Sciatic nerve (tissue), 2 donors: ENCODE data around the gene SORT1. TPM values are rescaled to one million over a fixed set of nuclear protein-coding genes. Genes with fewer than 3 reads are reported as not detected.
"Not testable (repeated sequence)": the region's sequence is repeated elsewhere in the genome, so short reads cannot be mapped to it uniquely, and the experiment has no call there.

Experiments
- ATAC-seq: fragments of 200-7000 bp; cut with Tn5 transposase; one replicate; pipeline ENCODE4 v1.9.1; 2020; ENCODE audit warnings: mild to moderate bottlenecking, moderate library complexity
- DNase-seq: peaks from one replicate; pipeline ENCODE4 v3.0.0-alpha.2; 2020; ENCODE audit warnings: low spot score
- intact Hi-C: fragments of 100-400 bp; cut with DNase I; formaldehyde crosslinking; loops from one replicate; pipeline ENCODE4 v1.14.2; 2022
- total RNA-seq: library from RNA; stranded (reverse); fragmentation: NEBNext Ultra II Directional; extraction: Animal tissue kit (Norgen Biotek cat#: 25700); gene quantifications from one replicate; pipeline ENCODE4 v1.2.1, GENCODE V29; 2021
- donor health status: DM: no; HTN: no; CAD: no.
- donor health status: DM: no; HTN: no; CAD: no.

The SORT1 gene
- total RNA-seq, 1 donor from 2014 or later = 111 TPM

DNA sequence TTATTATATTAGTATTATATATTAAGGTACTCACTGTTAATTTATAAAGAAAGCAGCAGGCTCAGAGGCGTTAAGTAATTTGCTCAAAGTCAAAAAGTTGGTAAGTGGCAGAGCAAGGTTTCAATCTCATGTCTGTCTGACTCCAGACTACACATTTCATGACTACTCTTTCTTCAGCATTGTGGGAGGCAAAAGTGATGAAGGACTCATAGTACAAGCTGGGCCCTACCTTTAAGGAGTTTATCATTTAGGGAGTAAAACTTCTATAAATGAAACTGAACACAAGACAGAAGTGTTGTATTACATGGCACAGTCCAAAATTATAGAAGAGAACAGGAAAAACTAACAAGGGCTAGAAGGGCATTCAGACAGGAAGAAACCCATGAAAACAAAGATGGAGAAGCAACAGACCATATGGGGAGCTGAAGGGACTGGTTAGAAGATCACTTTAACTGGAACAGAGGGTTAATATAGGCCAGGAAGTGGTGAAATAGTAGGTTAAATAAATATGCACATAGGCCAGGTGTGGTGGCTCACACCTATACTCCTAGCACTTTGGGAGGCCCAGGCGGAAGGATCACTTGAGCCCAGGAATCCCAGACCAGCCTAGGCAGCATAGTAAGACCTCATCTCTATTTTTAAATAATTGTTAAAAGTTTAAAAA is 11.5 kb downstream of the SORT1 start:
- DNase-seq = no peak
- no peak for ATAC-seq
- intact Hi-C loops = no loop called here

DNA sequence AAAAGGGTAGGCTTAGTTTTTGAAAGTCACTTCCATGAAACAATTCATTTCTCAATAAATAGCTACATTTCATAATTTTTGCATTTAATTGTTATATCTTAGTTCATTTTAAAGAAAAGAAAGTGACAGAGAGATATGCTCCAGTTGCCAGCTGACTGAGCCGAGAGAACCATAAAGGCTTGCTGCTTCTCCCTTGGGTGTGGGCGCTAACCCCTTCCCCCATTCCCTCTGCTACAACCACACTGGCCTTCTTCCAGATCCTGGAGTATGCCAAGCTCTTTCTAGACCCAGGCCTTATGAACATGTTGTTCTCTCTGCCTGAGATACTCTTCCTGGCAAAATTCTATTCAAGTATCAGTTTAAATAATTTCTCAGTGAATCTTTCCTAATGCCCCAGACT is 12.3 kb downstream of the SORT1 start:
- ATAC-seq (peak; percentile 84), DNase-seq (no peak)
- intact Hi-C loops = no loop called here

DNA sequence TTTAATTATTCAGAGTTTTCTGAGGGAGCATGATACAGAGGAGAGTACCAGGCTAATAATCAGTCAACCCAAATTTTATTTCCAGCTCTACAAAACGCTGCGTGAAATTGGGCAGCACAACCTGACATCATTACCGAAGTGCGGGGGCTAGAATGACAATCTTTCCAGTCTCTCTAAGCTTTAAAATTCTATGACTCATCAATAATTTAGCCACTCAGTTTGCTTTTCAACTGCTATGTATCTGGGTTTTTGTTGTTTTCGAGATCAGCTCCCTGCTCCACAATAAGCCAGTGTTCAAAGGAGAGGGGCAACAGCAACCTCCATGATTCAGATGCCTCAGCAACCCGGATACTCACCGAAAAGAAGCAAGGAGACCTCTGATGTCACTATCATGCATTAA is 13.9 kb downstream of the SORT1 start:
- no peak for DNase-seq
- intact Hi-C loops = no loop called here
- no peak for ATAC-seq

DNA sequence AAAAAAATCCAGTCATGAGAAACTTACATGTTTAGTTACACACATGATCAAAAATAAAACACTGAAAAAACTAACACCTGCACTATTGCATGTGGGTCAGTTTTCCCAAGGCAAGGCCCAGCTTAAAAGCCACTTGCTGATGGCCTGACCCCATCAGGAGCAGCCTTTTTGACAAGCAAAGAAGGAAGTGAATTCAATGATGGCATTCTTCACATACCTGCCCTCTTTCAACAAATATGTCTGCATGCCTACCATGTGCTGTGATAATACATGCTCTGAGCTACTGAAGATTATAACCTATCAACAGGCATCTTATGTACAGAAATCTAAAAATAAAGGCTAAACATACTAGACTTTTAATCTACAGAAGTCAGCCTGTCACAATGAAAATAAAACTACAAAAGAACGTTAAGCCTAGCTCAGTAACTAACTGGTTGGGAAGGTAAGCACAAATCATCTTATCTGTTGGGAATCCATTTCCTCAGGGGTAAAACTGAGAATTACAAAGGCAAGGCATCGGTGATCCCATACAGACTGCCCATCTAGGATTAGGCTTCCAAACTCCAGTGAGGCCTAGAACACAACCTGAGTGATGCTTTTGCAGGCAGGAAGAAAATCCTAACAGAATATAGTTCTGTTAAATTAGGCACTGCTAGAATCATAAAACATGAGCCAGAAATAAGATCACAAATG is 14.5 kb downstream of the SORT1 start:
- DNase-seq (no peak), ATAC-seq (no peak)
- intact Hi-C loops = no loop called here

DNA sequence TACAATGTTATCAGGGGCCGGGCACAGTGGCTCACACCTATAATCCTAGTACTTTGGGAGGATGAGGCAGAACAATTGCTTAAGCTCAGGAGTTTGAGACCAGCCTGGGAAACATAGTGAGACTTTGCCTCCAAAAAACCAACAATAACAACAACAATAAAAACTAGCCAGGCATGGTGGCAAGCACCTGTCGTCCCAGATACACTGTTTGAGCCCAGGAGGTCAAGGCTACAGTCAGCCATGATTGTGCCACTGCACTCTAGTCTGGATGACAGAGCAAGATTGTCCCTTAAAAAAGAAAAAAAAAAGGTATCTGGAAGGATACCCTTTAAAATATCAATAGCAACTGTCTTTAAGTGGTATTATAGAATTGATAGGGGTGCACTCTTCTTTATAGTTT is 16.1 kb downstream of the SORT1 start:
- DNase-seq = no peak
- no peak for ATAC-seq
- intact Hi-C loops = no loop called here

DNA sequence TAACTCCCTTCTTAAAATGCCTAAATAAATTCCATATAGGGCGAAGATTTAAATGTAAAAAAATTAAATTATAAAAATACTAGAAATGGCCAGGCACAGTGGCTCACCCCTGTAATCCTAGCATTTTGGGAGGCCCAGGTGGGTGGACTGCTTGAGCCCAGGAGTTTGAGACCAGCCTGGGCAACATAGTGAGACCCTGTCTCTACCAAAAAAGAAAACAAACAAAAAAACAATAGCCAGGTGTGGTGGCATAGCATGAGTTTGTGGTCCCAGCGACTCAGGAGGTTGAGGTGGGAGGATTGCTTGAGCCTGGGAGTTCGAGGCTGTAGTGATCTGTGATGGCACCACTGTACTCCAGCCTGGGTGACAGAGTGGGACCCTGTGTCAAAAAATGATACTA is 17.8 kb downstream of the SORT1 start:
- DNase-seq (no peak), ATAC-seq (no peak)
- intact Hi-C loops = no loop called here

DNA sequence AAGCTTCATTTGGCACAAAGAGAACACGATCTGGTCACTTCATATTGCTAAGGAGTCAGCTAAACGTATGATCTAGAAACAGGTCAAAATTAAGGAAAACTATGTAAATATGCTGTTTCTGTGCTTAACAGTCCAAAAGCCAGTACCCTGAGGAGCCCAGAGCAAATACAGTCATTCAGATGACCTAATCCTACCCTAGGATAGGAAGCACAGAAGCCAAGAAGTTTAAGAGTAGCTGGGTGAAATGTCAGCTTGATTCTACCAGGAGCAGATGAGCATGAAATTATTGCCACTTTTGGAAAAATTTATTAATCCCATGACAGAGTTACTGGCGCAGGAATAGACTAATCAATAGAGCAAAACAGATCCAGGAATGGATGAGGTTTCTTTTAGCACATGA is 18.3 kb downstream of the SORT1 start:
- DNase-seq (no peak), ATAC-seq (no peak)
- intact Hi-C loops = no loop called here

DNA sequence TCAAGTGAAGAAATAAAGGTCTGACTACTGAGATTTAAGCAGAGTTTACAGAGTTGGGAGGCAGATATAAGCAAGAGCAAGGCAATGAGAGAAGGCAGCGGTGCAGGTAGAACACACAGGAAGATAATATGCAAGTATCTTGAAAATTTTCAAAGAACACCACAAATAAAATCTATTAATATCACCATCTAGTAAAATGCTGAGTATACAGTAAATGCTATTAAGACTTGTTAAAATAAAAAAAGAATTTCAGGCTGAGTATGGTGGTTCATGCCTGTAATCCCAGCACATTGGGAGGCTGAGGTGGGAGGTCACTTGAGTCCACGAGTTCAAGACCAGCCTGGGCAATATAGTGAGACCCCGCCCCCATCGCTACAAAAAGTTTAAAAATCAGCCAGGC is 20.0 kb downstream of the SORT1 start:
- no peak for DNase-seq
- intact Hi-C loops = no loop called here
- no peak for ATAC-seq

DNA sequence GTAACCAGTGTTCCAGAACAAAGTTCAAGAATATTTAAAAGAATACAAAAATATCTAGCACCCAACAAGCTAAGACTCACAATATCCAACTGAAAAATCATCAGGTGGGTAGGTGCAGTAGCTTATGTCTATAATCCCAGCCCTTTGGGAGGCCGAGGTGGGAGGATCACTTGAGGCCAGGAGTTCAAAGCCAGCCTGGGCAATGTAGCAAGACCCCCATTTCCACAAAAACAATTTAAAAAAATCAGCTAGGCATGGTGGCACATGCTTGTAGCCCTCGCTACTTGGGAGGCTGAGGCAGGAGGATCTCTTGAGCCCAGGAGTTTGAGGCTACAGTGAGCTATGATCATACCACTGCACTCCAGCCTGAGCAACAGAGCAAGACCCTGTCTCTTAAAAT is 24.0 kb downstream of the SORT1 start:
- ATAC-seq, DNase-seq, intact Hi-C loops: not testable (repeated sequence)

DNA sequence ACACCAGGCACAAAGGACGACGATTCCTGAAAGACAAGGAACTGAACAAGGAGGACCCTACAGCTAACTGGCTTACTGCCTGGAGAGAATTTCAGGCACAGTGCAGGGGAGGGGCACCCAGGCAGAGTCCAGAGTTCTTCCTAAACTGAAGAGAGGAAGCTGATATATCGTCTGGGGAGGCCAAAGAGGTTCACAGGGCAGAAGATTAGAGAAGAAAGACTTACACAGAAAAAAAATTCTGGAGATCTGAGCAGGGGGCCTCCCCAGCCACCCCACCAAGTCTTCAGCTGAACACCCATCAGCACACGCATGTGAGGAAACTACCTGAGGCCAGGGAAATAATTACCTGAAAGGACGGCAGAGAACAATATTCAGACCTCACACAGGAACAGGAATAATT is 24.6 kb downstream of the SORT1 start:
- ATAC-seq (peak; percentile 34), DNase-seq (no peak)
- intact Hi-C loops = no loop called here

DNA sequence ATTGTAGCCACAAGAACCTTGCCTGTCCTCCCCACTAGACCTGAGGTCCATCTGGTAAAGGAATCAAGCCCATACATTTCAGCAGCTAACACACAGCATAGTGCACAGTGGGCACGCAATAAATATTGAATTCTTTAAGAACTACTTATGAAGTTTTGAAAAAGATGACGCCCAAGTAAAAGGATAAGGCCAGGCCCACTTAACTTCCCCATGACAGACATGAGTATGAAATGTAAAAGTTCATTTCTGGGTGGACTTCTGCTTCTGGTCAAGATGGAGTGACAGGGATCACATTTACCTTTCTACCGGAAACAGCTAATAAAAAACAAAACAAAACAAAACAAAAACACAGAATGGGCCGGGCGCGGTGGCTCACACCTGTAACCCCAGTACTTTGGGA is 25.4 kb downstream of the SORT1 start:
- ATAC-seq = no peak
- intact Hi-C loops = no loop called here
- no peak for DNase-seq

DNA sequence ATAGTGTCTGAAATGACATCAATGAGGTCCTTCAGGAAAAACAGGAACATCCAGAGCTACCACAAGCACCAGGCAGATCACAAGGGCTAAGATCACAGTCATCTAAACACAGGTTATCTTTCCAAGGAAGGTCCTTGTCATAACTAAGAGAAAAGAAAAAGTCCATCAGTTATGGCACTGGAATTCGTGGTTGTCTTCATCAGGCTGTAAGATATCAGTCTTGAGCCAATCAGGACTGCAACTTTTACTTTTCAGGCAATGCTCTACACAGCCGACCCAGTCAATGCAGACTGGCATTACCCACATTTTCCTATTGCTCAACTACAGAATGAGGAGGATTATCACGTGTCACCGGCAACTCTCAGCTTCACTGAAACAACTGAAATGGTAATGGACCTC is 26.4 kb downstream of the SORT1 start:
- peak; percentile 80 for ATAC-seq
- intact Hi-C loops = no loop called here
- DNase-seq = no peak

DNA sequence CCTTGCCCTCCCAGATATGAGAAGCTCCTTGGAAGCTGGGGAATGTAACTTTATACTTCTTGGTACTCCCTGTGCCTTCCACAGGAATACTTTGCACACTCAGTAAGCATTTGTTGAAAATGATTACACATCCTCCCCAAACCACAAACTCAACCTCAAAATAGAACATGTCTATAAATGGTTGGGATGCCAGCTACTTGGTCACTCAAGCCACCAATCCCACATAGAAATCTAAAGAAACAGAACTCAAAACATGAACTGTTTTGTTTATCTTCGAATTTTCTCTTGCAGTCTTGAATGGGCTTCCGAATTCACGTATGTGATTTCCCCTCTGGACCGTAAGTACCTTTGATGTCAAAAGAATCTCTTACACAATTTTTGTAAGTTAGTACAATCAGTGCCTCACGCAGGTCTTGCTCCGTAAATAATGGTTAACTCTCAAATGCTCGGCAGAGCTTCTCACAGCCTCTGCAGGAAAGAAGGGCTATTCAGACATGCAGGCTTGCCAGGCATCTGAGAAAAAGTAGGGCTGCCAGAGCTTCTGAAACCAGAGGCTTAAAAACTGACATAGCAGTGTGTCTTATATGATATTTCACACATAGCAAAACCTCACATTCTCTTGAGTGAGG is 26.9 kb downstream of the SORT1 start:
- ATAC-seq (peak; percentile 79), DNase-seq (no peak)
- intact Hi-C loops = no loop called here

DNA sequence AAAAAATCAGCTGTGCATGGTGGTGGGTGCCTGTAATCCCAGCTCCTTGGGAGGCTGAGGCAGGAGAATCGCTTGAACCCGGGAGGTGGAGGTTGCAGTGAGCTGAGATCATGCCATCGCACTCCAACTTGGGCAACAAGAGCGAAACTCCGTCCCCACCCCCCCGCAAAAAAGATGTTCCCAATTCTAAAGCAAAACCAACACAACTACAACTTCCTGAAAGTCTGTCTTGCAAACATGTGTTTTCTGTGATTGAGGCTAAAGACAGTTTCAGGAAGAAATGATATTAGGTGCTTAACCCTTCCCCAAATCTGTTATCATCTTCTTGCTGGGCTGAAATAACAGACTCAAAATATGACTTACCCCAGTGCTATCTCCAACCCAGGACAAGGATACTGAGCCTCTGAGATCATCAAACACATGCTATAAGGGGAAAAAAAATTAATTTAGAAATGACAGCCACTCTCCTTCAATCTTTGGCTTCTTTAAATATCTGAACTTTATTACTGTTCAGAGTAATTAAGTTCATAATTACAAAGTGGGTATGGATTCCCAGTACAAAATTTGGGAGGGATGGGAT is 28.5 kb downstream of the SORT1 start:
- DNase-seq = no peak
- intact Hi-C loops = no loop called here
- no peak for ATAC-seq

DNA sequence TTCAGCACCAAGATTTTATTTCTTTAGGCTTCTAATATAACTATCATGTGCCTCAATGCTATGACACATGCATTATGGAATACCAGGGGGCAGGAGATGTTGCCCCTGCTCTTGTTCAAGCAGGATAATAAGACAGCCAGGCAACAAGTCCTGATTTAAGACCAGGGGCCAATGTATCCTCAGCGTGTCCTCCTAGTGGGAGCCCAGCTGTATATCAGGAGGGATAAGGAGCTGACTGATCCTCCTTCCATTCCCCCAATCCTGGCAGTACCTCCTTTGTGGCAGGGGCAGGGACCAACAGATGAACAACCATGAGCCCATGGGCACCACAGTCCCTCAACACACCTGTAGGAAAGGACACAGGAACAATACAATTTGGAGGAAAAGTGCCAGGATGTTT is 29.3 kb downstream of the SORT1 start:
- no peak for ATAC-seq
- intact Hi-C loops = no loop called here
- DNase-seq = no peak

DNA sequence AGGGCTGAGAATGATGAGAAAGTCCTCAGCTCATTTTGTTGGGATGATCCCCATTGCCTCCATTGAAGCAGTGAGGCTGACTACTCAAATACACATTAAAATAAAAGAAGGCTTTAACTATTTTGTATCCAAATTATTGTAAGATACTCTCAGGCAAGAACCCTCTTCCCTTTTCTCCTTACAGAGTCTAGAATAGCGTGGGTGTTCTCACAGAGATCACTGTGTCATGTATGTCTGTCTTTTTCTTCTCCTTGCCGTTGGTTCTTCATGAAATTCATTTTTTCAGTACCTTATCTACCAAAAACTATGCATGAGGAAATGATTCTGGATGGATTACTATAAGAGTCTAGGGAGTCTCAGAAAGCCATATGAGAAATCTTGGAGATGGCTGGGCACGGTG is 30.1 kb downstream of the SORT1 start:
- ATAC-seq (no peak), DNase-seq (no peak)
- intact Hi-C loops = no loop called here

DNA sequence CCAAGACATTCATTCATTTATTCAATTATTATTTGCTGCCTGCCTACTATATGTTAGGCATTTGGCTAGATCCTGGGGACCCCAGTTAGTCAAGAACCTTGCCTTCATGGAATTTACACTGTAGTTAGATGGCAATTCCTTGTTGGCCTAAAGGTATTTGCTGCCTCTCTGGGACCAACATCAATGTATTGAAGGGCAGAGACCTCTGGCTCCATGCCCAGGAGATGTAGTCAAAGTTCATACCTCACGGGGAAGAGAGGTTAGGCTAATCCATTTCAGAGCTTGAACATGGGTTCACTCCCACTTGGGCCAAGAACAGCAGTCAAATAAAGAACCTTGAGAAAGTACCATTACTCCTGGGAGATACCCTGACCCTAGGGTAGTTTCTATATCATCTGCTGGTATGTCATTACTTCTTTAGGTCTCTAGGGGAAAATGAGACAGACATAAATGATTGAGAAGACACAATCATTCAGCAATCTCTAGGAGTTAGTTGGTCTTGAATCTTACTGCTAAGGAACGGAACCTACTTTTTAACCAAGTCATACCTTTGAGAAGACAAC is 32.0 kb downstream of the SORT1 start:
- DNase-seq (no peak), ATAC-seq (no peak)
- intact Hi-C loops = no loop called here

DNA sequence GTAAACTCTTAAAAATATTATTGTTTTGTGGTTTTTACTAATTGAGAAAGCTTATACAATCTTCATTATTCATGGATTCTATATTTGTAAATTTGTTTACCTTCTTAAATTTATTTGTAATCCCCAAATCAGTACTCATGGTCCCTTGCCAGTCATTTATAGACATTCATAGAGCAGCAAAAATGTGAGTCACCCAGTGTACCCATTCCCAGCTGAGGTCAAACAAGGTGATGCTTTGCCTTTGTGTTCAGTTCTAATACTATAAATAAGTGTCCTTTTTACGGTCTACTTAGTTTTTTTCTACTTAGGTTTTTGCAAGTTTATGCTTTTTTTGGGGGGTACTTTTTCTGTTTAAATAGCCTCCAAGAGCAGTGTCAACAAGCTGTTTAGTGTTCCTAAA is 36.1 kb downstream of the SORT1 start:
- intact Hi-C loops = no loop called here
- DNase-seq (no peak), ATAC-seq (no peak)

DNA sequence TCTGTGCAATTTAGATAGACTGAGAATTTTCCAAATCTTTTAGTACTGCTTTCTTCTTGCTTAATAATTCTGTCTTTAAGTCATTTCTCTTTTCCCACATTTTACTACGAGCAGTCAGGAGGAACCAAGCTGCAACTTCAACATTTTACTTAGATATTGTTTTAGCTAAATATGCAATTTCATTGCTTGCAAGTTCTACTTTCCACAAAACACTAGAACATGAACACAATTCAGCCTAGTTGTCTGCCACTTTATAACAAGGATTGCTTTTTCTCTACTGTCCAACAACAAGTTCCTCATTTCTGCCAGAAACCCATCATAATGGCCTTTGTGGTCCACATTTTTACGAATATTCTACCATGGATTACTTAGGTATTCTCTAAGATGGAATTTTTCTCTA is 36.6 kb downstream of the SORT1 start:
- ATAC-seq (no peak), DNase-seq (no peak)
- intact Hi-C loops = no loop called here

DNA sequence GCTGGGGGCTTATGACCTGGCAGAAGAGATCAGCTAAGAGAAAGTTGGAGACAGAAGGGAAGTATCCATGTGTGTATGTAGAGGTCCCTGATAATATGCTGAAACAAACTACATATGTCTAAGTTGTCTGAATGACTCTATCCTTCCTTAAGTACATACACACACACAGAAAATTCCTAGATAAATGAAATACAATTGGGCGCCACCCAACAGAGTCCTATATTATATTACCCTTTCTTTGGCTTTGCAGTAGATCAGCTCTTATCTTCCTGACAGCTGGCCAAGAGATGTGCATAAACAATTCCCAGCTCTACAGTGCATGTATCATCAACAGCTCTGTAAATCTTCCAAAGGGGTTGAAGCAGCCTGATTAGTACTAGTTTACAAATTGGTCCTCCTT is 40.1 kb downstream of the SORT1 start:
- DNase-seq (no peak), ATAC-seq (no peak)
- intact Hi-C loops = no loop called here
